Measurements from ENCODE around the gene EPHB4. TPM values are rescaled to one million over a fixed set of nuclear protein-coding genes. Genes with fewer than 3 reads are reported as not detected.

The EPHB4 gene
- total RNA-seq, 1 donor, result 82.0 TPM

GRCh38 chr7:100852048-100852872, 24.9 kb upstream of the EPHB4 start, which contains the start of gene SLC12A9:
TSS of gene SLC12A9 (plus strand) at chr7:100852713. CDS start at chr7:100854198, 1,485 bp downstream.
- DNase-seq (ENCODE audit: low read depth), result peak; percentile 89
- H3K4me3 ChIP-seq (ENCODE audit: low read depth, low read length), result peak within 1 kb of the TSS; percentile 70
- peak; percentile 91 for TF ChIP-seq CTCF (IDR thresholded peaks at IDR 0.05; ENCODE audit: insufficient read depth, low read depth, low read length)

GRCh38 chr7:100847360-100847759, 20.0 kb upstream of the EPHB4 start:
- no peak for TF ChIP-seq CTCF (IDR thresholded peaks at IDR 0.05; ENCODE audit: insufficient read depth, low read depth, low read length)
- no peak for DNase-seq (ENCODE audit: low read depth)

GRCh38 chr7:100840470-100841100, 13.3 kb upstream of the EPHB4 start:
- DNase-seq (ENCODE audit: low read depth), result no peak
- TF ChIP-seq CTCF (IDR thresholded peaks at IDR 0.05; ENCODE audit: insufficient read depth, low read depth, low read length), result no peak
- H3K4me3 ChIP-seq (ENCODE audit: low read depth, low read length), result no peak overlapping the region

More at GRCh38 chr7:100847360-100847759, 20.0 kb upstream of the EPHB4 start:
- H3K4me3 ChIP-seq (ENCODE audit: low read depth, low read length), result no peak overlapping the region

- DNase-seq (ENCODE audit: low read depth), result no peak
- no peak overlapping the region for H3K4me3 ChIP-seq (ENCODE audit: low read depth, low read length)
- TF ChIP-seq CTCF (IDR thresholded peaks at IDR 0.05; ENCODE audit: insufficient read depth, low read depth, low read length), result no peak
Measured at GRCh38 chr7:100839361-100839760, 12.0 kb upstream of the EPHB4 start.

- peak overlapping the region; percentile 47 for H3K4me3 ChIP-seq (ENCODE audit: low read depth, low read length)
- no peak for TF ChIP-seq CTCF (IDR thresholded peaks at IDR 0.05; ENCODE audit: insufficient read depth, low read depth, low read length)
- DNase-seq (ENCODE audit: low read depth), result peak; percentile 91
Measured at GRCh38 chr7:100837099-100837836, 9.9 kb upstream of the EPHB4 start.

DNA sequence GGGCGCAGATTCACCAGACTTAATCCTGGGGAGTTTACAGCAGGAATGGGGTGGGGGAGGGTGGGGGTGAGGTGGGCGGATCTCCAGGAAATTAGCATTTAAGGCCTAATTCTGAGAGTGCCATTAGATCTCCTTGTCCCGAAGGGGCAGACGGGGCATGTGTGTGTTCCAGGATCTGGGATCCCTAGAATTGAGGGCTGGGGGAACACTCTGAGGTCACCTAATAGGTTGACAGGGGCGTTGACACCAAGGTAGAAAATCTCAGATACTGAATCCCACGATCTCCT, 9.4 kb upstream of the EPHB4 start:
- TF ChIP-seq CTCF (IDR thresholded peaks at IDR 0.05; ENCODE audit: insufficient read depth, low read depth, low read length), result no peak
- H3K4me3 ChIP-seq (ENCODE audit: low read depth, low read length), result peak overlapping the region; percentile 47
- DNase-seq (ENCODE audit: low read depth), result no peak
